Activated naive CD8-positive, alpha-beta T cell treated with anti-CD3 and anti-CD28 coated beads, Interleukin-2, amount 50 U/mL, for 24 hours (primary cell): ENCODE results near the gene GNMT.
A peak's percentile ranks its signal among the peaks of the same experiment; 100 is the strongest.
"Not testable (repeated sequence)": the region's sequence is repeated elsewhere in the genome, so short reads cannot be mapped to it uniquely, and the experiment has no call there.

Source experiments
- ATAC-seq: fragments of 150-1000 bp; cut with Tn5 transposase; one replicate; pipeline ENCODE4 v1.10.0; 2021
- DNase-seq: peaks from one replicate; pipeline ENCODE4 v3.0.0; 2021
- H3K27ac Mint-ChIP-seq: one replicate; pipeline ENCODE4 v1.8.0; 2021; ENCODE audit warnings: mild to moderate bottlenecking, mixed read lengths
- H3K27me3 Mint-ChIP-seq: one replicate; pipeline ENCODE4 v1.8.0; 2021; ENCODE audit warnings: mixed read lengths
- H3K36me3 Mint-ChIP-seq: one replicate; pipeline ENCODE4 v1.8.0; 2021; ENCODE audit warnings: low read depth, mixed read lengths
- H3K4me1 Mint-ChIP-seq: one replicate; pipeline ENCODE4 v1.8.0; 2021; ENCODE audit warnings: mixed read lengths
- H3K4me3 Mint-ChIP-seq: one replicate; pipeline ENCODE4 v1.8.0; 2021; ENCODE audit warnings: mild to moderate bottlenecking, moderate library complexity, mixed read lengths
- H3K9me3 Mint-ChIP-seq: one replicate; pipeline ENCODE4 v1.8.0; 2021; ENCODE audit warnings: mixed read lengths

GNMT gene

GRCh38 chr6:42936398-42936797 lies 24.2 kb upstream of the GNMT start:
- H3K27me3 Mint-ChIP-seq: no peaks in the 10 kb centered on the region
- DNase-seq (no peak), ATAC-seq (no peak)
- H3K9me3 Mint-ChIP-seq: no peaks in the 10 kb centered on the region
- no peak overlapping the region for H3K4me3 Mint-ChIP-seq
- peaks cover 47% of the 10 kb centered on the region for H3K4me1 Mint-ChIP-seq
- H3K36me3 Mint-ChIP-seq: peaks cover 53% of the 10 kb centered on the region
- no peak overlapping the region for H3K27ac Mint-ChIP-seq

- peak overlapping the region; percentile 47 for H3K27ac Mint-ChIP-seq
- H3K4me1 Mint-ChIP-seq: peaks cover 34% of the 10 kb centered on the region
- DNase-seq: no peak
- H3K36me3 Mint-ChIP-seq: peaks cover 45% of the 10 kb centered on the region
- no peaks in the 10 kb centered on the region for H3K27me3 Mint-ChIP-seq
- ATAC-seq: no peak
- no peaks in the 10 kb centered on the region for H3K9me3 Mint-ChIP-seq
- H3K4me3 Mint-ChIP-seq: no peak overlapping the region
Measured at GRCh38 chr6:42937548-42938427, 22.8 kb upstream of the GNMT start.

- H3K27ac Mint-ChIP-seq: peak overlapping the region; percentile 47
- no peak overlapping the region for H3K4me3 Mint-ChIP-seq
- H3K36me3 Mint-ChIP-seq: peaks cover 41% of the 10 kb centered on the region
- H3K4me1 Mint-ChIP-seq: peaks cover 27% of the 10 kb centered on the region
- ATAC-seq: no peak
- no peaks in the 10 kb centered on the region for H3K9me3 Mint-ChIP-seq
- no peak for DNase-seq
- H3K27me3 Mint-ChIP-seq: no peaks in the 10 kb centered on the region
Measured at GRCh38 chr6:42938428-42938796, 22.1 kb upstream of the GNMT start.

GRCh38 chr6:42938987-42939809 lies 21.4 kb upstream of the GNMT start:
- no peak for ATAC-seq

GRCh38 chr6:42939810-42940167 lies 20.8 kb upstream of the GNMT start:
- DNase-seq: no peak
- H3K36me3 Mint-ChIP-seq: peaks cover 48% of the 10 kb centered on the region
- no peak overlapping the region for H3K27ac Mint-ChIP-seq
- peaks cover 15% of the 10 kb centered on the region for H3K4me1 Mint-ChIP-seq
- H3K9me3 Mint-ChIP-seq: no peaks in the 10 kb centered on the region
- ATAC-seq: no peak
- H3K4me3 Mint-ChIP-seq: no peak overlapping the region
- H3K27me3 Mint-ChIP-seq: no peaks in the 10 kb centered on the region

More at GRCh38 chr6:42938987-42939809, 21.4 kb upstream of the GNMT start:
- H3K4me3 Mint-ChIP-seq: no peak overlapping the region
- no peak overlapping the region for H3K27ac Mint-ChIP-seq
- peaks cover 20% of the 10 kb centered on the region for H3K4me1 Mint-ChIP-seq
- H3K36me3 Mint-ChIP-seq: peaks cover 44% of the 10 kb centered on the region
- no peaks in the 10 kb centered on the region for H3K9me3 Mint-ChIP-seq
- H3K27me3 Mint-ChIP-seq: no peaks in the 10 kb centered on the region
- no peak for DNase-seq

GRCh38 chr6:42940493-42941045 lies 20.0 kb upstream of the GNMT start:
- no peak for ATAC-seq
- Mint-ChIP-seq H3K4me3 (no peak overlapping the region), H3K9me3 (no peaks in the 10 kb centered on the region), H3K27ac (no peak overlapping the region), H3K36me3 (peaks cover 44% of the 10 kb centered on the region), H3K27me3 (no peaks in the 10 kb centered on the region), H3K4me1 (peaks cover 8% of the 10 kb centered on the region)
- no peak for DNase-seq

GRCh38 chr6:42941356-42941755 lies 19.2 kb upstream of the GNMT start:
- H3K4me3 Mint-ChIP-seq, H3K9me3 Mint-ChIP-seq, DNase-seq, H3K4me1 Mint-ChIP-seq, ATAC-seq, H3K27me3 Mint-ChIP-seq: not testable (repeated sequence)
- peak overlapping the region; percentile 3 for H3K27ac Mint-ChIP-seq
- peaks cover 39% of the 10 kb centered on the region for H3K36me3 Mint-ChIP-seq

- no peak overlapping the region for H3K27ac Mint-ChIP-seq
- peaks cover 5% of the 10 kb centered on the region for H3K4me1 Mint-ChIP-seq
- H3K36me3 Mint-ChIP-seq: peaks cover 39% of the 10 kb centered on the region
- no peak for DNase-seq
- H3K4me3 Mint-ChIP-seq: no peak overlapping the region
- ATAC-seq: no peak
- H3K27me3 Mint-ChIP-seq: no peaks in the 10 kb centered on the region
- H3K9me3 Mint-ChIP-seq: no peaks in the 10 kb centered on the region
Measured at GRCh38 chr6:42942444-42942843, 18.1 kb upstream of the GNMT start.

- Mint-ChIP-seq H3K9me3 (no peaks in the 10 kb centered on the region), H3K4me1 (no peaks in the 10 kb centered on the region), H3K4me3 (no peak overlapping the region), H3K27me3 (no peaks in the 10 kb centered on the region), H3K36me3 (peaks cover 25% of the 10 kb centered on the region), H3K27ac (no peak overlapping the region)
- no peak for DNase-seq
- no peak for ATAC-seq
Measured at GRCh38 chr6:42947950-42948349, 12.6 kb upstream of the GNMT start.

- H3K4me1 Mint-ChIP-seq: no peaks in the 10 kb centered on the region
- H3K27me3 Mint-ChIP-seq: no peaks in the 10 kb centered on the region
- H3K36me3 Mint-ChIP-seq: peaks cover 2% of the 10 kb centered on the region
- no peaks in the 10 kb centered on the region for H3K9me3 Mint-ChIP-seq
- H3K27ac Mint-ChIP-seq: no peak overlapping the region
- ATAC-seq: no peak
- no peak overlapping the region for H3K4me3 Mint-ChIP-seq
- no peak for DNase-seq
Measured at GRCh38 chr6:42952389-42952788, 8.2 kb upstream of the GNMT start.

- not testable (repeated sequence) for H3K4me1 Mint-ChIP-seq
Measured at GRCh38 chr6:42954405-42954804, 6.1 kb upstream of the GNMT start.

GRCh38 chr6:42958125-42958524 lies 2.4 kb upstream of the GNMT start:
- H3K4me1 Mint-ChIP-seq: peaks cover 12% of the 10 kb centered on the region
- H3K36me3 Mint-ChIP-seq: peaks cover 1% of the 10 kb centered on the region
- H3K27ac Mint-ChIP-seq: no peak overlapping the region
- H3K9me3 Mint-ChIP-seq: no peaks in the 10 kb centered on the region
- peaks cover 1% of the 10 kb centered on the region for H3K27me3 Mint-ChIP-seq
- DNase-seq: no peak
- ATAC-seq: no peak
- H3K4me3 Mint-ChIP-seq: no peak overlapping the region

More at GRCh38 chr6:42954405-42954804, 6.1 kb upstream of the GNMT start:
- DNase-seq, H3K27ac Mint-ChIP-seq, H3K4me3 Mint-ChIP-seq, H3K36me3 Mint-ChIP-seq, ATAC-seq, H3K27me3 Mint-ChIP-seq, H3K9me3 Mint-ChIP-seq: not testable (repeated sequence)

GRCh38 chr6:42959917-42960242 lies 674 bp upstream of the GNMT start:
- peak overlapping the region; percentile 48 for H3K4me3 Mint-ChIP-seq
- DNase-seq: no peak
- H3K27ac Mint-ChIP-seq: no peak overlapping the region
- peaks cover 12% of the 10 kb centered on the region for H3K4me1 Mint-ChIP-seq
- no peak for ATAC-seq
- H3K27me3 Mint-ChIP-seq: peaks cover 1% of the 10 kb centered on the region
- peaks cover 1% of the 10 kb centered on the region for H3K36me3 Mint-ChIP-seq
- H3K9me3 Mint-ChIP-seq: no peaks in the 10 kb centered on the region

- H3K27me3 Mint-ChIP-seq: peaks cover 1% of the 10 kb centered on the region
- no peak overlapping the region for H3K27ac Mint-ChIP-seq
- peak overlapping the region; percentile 48 for H3K4me3 Mint-ChIP-seq
- DNase-seq (no peak), ATAC-seq (no peak)
- H3K4me1 Mint-ChIP-seq: peaks cover 12% of the 10 kb centered on the region
- peaks cover 1% of the 10 kb centered on the region for H3K36me3 Mint-ChIP-seq
- no peaks in the 10 kb centered on the region for H3K9me3 Mint-ChIP-seq
Measured at GRCh38 chr6:42961020-42961470, 491 bp downstream of the GNMT start.

- DNase-seq (no peak), ATAC-seq (no peak)
- Mint-ChIP-seq H3K36me3 (peaks cover 1% of the 10 kb centered on the region), H3K27ac (no peak overlapping the region), H3K4me3 (no peak overlapping the region), H3K4me1 (peaks cover 12% of the 10 kb centered on the region), H3K27me3 (peaks cover 1% of the 10 kb centered on the region), H3K9me3 (no peaks in the 10 kb centered on the region)
Measured at GRCh38 chr6:42962096-42962495, 1.5 kb downstream of the GNMT start.
